22Rv1 (cell line): ENCODE data around the gene ACP5.

Experiments
- ZFX ChIP-seq: fragments of 450-650 bp; IDR thresholded peaks from 2 replicates; pipeline ENCODE4 v1.6.1; 2017; ENCODE audit warnings: antibody characterized with exemption, borderline replicate concordance
- TF ChIP-seq, protein P1 (sequence below): fragments of 450-650 bp; IDR thresholded peaks from 2 replicates; pipeline ENCODE4 v1.5.1; 2017; ENCODE audit warnings: mild to moderate bottlenecking

DNA sequence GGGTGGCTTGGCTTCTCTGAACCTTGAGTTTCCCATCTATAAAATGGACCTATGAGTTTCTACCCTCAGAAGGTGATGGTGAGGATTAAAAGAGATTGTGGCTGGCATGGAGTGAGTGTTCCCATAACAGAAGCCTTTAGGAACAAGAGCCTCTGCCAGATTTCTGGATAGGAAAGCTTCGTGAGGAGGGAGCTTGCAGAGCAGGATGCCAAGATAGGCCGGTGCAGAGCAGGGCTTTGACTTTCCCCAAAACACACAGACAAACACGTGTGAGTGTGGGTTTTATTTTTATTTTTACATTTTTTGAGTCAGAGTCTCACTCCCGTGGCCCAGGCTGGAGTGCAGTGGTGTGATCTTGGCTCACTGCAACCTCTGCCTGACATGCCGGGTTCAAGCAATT, 42.5 kb downstream of the ACP5 start:
- TF ChIP-seq, protein P1, sequence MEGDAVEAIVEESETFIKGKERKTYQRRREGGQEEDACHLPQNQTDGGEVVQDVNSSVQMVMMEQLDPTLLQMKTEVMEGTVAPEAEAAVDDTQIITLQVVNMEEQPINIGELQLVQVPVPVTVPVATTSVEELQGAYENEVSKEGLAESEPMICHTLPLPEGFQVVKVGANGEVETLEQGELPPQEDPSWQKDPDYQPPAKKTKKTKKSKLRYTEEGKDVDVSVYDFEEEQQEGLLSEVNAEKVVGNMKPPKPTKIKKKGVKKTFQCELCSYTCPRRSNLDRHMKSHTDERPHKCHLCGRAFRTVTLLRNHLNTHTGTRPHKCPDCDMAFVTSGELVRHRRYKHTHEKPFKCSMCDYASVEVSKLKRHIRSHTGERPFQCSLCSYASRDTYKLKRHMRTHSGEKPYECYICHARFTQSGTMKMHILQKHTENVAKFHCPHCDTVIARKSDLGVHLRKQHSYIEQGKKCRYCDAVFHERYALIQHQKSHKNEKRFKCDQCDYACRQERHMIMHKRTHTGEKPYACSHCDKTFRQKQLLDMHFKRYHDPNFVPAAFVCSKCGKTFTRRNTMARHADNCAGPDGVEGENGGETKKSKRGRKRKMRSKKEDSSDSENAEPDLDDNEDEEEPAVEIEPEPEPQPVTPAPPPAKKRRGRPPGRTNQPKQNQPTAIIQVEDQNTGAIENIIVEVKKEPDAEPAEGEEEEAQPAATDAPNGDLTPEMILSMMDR, result no peak
- TF ChIP-seq ZFX, result no peak
